Measurements from ENCODE around the gene STOML2. TPM values are rescaled to one million over a fixed set of nuclear protein-coding genes. Genes with fewer than 3 reads are reported as not detected.
A peak's percentile ranks its signal among the peaks of the same experiment; 100 is the strongest.

Gene STOML2
- total and polyA plus RNA-seq, 9 of the 15 experiments (the other 6 are each of a cell fraction or from before 2014, with no cell fraction given): 110 to 220 (median 174) TPM

GRCh38 chr9:35111001-35111933 is 8.3 kb upstream of the STOML2 start (continued):
- TF ChIP-seq IRF9 (tag; IDR thresholded peaks at IDR 0.05) (no peak), SUPT5H (IDR thresholded peaks at IDR 0.05) (peak; percentile 25; the same call in 1 of the 2 replicates), ZNF146 (CRISPR knock-in tag; IDR thresholded peaks at IDR 0.05; ENCODE audit: unreplicated experiment) (no peak), MEF2D (tag; conservative IDR thresholded peaks at IDR 0.05; ENCODE audit: low read depth) (no peak), ZNF57 (CRISPR knock-in tag; IDR thresholded peaks at IDR 0.05) (no peak), CC2D1A (IDR thresholded peaks at IDR 0.05) (no peak), KLF10 (CRISPR knock-in tag; IDR thresholded peaks at IDR 0.05) (no peak), CEBPZ (IDR thresholded peaks at IDR 0.05; ENCODE audit: borderline replicate concordance, low read depth, low read length) (no peak), ASH1L (IDR thresholded peaks at IDR 0.05; ENCODE audit: borderline replicate concordance, low read depth, partially characterized antibody) (no peak), EGR1 (conservative IDR thresholded peaks at IDR 0.05) (peak; percentile 59), SAFB (IDR thresholded peaks at IDR 0.05; ENCODE audit: borderline replicate concordance, low read depth, low read length) (no peak), SRF (CRISPR knock-in tag; IDR thresholded peaks at IDR 0.05) (0 out of 4 replicates have a peak, but pooled peaks of 1 of the 2 experiments have one; percentile 28), SP2 (IDR thresholded peaks at IDR 0.05; ENCODE audit: extremely low read depth, low read depth, low read length, poor library complexity, severe bottlenecking) (no peak), ZNF436 (CRISPR knock-in tag; IDR thresholded peaks at IDR 0.05) (no peak), HNRNPLL (IDR thresholded peaks at IDR 0.05; ENCODE audit: low read depth, low read length, poor library complexity, severe bottlenecking) (no peak), POLR2A (conservative IDR thresholded peaks at IDR 0.05) (peak; percentile 46; the same call in 1 of the 2 replicates), SAP30 (IDR thresholded peaks at IDR 0.05; ENCODE audit: borderline replicate concordance, insufficient read depth, low read depth, low read length, poor library complexity, severe bottlenecking) (peak; percentile 74), NR2C1 (IDR thresholded peaks at IDR 0.05) (no peak), NR2C1 (tag; IDR thresholded peaks at IDR 0.05) (no peak)
- TF ChIP-seq, protein P1, sequence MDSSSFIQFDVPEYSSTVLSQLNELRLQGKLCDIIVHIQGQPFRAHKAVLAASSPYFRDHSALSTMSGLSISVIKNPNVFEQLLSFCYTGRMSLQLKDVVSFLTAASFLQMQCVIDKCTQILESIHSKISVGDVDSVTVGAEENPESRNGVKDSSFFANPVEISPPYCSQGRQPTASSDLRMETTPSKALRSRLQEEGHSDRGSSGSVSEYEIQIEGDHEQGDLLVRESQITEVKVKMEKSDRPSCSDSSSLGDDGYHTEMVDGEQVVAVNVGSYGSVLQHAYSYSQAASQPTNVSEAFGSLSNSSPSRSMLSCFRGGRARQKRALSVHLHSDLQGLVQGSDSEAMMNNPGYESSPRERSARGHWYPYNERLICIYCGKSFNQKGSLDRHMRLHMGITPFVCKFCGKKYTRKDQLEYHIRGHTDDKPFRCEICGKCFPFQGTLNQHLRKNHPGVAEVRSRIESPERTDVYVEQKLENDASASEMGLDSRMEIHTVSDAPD (CRISPR knock-in tag; IDR thresholded peaks at IDR 0.05): no peak
- TF ChIP-seq, protein P2, sequence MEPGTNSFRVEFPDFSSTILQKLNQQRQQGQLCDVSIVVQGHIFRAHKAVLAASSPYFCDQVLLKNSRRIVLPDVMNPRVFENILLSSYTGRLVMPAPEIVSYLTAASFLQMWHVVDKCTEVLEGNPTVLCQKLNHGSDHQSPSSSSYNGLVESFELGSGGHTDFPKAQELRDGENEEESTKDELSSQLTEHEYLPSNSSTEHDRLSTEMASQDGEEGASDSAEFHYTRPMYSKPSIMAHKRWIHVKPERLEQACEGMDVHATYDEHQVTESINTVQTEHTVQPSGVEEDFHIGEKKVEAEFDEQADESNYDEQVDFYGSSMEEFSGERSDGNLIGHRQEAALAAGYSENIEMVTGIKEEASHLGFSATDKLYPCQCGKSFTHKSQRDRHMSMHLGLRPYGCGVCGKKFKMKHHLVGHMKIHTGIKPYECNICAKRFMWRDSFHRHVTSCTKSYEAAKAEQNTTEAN (CRISPR knock-in tag; IDR thresholded peaks at IDR 0.05): no peak
